Measurements from ENCODE around the gene DNAH11.

DNA sequence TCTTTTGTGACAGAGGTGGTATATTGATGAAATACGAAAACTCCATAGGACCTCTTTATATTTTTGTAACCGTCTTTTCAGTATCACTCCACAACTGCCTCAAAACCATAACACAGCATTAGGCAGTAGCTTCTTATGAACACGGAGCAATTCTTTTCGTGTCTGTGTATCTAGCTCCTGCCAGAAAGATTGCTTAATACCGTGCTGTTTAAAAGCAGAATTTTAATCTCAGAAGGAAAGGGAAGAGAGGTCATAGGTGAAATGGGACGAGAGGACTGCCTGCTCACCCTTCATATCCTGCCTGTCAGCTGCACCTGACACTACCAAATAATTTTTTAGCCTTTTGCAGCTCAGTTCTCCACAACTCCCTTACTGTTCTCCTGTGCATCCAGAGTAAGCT, 200.7 kb downstream of the DNAH11 start:
- TF ChIP-seq, protein P1, sequence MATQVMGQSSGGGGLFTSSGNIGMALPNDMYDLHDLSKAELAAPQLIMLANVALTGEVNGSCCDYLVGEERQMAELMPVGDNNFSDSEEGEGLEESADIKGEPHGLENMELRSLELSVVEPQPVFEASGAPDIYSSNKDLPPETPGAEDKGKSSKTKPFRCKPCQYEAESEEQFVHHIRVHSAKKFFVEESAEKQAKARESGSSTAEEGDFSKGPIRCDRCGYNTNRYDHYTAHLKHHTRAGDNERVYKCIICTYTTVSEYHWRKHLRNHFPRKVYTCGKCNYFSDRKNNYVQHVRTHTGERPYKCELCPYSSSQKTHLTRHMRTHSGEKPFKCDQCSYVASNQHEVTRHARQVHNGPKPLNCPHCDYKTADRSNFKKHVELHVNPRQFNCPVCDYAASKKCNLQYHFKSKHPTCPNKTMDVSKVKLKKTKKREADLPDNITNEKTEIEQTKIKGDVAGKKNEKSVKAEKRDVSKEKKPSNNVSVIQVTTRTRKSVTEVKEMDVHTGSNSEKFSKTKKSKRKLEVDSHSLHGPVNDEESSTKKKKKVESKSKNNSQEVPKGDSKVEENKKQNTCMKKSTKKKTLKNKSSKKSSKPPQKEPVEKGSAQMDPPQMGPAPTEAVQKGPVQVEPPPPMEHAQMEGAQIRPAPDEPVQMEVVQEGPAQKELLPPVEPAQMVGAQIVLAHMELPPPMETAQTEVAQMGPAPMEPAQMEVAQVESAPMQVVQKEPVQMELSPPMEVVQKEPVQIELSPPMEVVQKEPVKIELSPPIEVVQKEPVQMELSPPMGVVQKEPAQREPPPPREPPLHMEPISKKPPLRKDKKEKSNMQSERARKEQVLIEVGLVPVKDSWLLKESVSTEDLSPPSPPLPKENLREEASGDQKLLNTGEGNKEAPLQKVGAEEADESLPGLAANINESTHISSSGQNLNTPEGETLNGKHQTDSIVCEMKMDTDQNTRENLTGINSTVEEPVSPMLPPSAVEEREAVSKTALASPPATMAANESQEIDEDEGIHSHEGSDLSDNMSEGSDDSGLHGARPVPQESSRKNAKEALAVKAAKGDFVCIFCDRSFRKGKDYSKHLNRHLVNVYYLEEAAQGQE (IDR thresholded peaks at IDR 0.05; ENCODE audit: low read depth) = no peak
- no peak for TF ChIP-seq YY1 (IDR thresholded peaks at IDR 0.05; ENCODE audit: low read depth)
- TF ChIP-seq CEBPB (IDR thresholded peaks at IDR 0.05) = no peak
- no peak for TF ChIP-seq TEAD4 (IDR thresholded peaks at IDR 0.05)
- no peak for TF ChIP-seq RAD21 (IDR thresholded peaks at IDR 0.05; ENCODE audit: low read depth)
- no peak for TF ChIP-seq TAF1 (IDR thresholded peaks at IDR 0.05; ENCODE audit: low read depth)
- no peak for TF ChIP-seq TCF12 (IDR thresholded peaks at IDR 0.05; ENCODE audit: low read depth)
- TF ChIP-seq EGR1 (IDR thresholded peaks at IDR 0.05) = no peak
- TF ChIP-seq, protein P2, sequence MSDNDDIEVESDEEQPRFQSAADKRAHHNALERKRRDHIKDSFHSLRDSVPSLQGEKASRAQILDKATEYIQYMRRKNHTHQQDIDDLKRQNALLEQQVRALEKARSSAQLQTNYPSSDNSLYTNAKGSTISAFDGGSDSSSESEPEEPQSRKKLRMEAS (IDR thresholded peaks at IDR 0.05) = no peak
- TF ChIP-seq EP300 (IDR thresholded peaks at IDR 0.05; ENCODE audit: borderline replicate concordance) = no peak
- TF ChIP-seq ZBTB7A (IDR thresholded peaks at IDR 0.05; ENCODE audit: low read depth) = no peak
- TF ChIP-seq NFIC (IDR thresholded peaks at IDR 0.05) = no peak

All from Ishikawa (cell line).